ENCODE data around the gene MIR17HG. TPM values are rescaled to one million over a fixed set of nuclear protein-coding genes. Genes with fewer than 3 reads are reported as not detected.

Gene MIR17HG
- polyA plus RNA-seq, 3 donors = 0.05 to 1.3 (median 0.30) TPM

DNA sequence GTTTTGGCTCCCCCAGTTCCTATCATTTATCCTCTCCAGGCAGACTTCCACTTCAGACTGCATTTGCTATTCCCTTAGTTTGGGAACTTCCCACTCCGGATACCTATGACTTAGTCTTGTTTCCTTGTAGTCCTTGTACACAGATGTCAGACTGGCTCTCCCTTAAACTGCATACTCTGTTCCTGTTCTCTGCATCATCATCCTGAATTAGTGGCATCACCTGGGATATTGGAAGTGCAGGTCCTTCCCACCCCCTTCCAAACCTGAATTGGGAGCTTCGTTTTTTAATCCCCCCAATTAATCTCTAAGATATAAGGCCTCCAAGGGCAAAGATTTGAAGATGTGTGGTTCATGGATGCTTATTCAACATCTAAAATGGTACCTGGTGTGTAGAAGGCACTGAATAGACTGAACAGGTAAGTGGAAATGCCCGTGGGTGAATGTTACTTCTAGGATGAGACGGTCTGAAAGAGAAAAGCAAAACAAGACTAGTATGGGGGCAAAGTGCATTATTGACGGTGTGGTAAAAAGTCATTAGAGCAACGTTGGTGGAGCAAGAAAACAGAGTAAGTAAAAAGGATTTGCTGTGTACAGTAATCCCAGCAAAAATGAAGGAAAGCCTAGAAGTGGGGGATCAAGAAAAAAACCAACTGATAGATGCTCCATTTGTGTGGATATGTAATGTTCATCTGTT, 9.6 kb downstream of the MIR17HG start:
- intact Hi-C loops (cut with micrococcal nuclease) = no loop called here
- TF ChIP-seq, protein P1, sequence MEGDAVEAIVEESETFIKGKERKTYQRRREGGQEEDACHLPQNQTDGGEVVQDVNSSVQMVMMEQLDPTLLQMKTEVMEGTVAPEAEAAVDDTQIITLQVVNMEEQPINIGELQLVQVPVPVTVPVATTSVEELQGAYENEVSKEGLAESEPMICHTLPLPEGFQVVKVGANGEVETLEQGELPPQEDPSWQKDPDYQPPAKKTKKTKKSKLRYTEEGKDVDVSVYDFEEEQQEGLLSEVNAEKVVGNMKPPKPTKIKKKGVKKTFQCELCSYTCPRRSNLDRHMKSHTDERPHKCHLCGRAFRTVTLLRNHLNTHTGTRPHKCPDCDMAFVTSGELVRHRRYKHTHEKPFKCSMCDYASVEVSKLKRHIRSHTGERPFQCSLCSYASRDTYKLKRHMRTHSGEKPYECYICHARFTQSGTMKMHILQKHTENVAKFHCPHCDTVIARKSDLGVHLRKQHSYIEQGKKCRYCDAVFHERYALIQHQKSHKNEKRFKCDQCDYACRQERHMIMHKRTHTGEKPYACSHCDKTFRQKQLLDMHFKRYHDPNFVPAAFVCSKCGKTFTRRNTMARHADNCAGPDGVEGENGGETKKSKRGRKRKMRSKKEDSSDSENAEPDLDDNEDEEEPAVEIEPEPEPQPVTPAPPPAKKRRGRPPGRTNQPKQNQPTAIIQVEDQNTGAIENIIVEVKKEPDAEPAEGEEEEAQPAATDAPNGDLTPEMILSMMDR (IDR thresholded peaks at IDR 0.05) = no peak
- Mint-ChIP-seq H3K4me1 (peaks cover 3% of the 10 kb centered on the region), H3K36me3 (peaks cover 34 to 45% of the 10 kb centered on the region in 2 donors), H3K27ac (peak overlapping the region in 2 of 7 donors; percentile 9 to 16), H3K27me3 (ENCODE audit: low read depth in 3 of 3) (no peaks in the 10 kb centered on the region), H3K9me3 (no peaks in the 10 kb centered on the region), H3K4me3 (no peak overlapping the region)
- H3K4me2 ChIP-seq (replicated peaks; ENCODE audit: extremely low read depth, low read length, poor library complexity, severe bottlenecking) = no peak overlapping the region
- peaks cover 2% of the 10 kb centered on the region for H3K79me2 ChIP-seq (ENCODE audit: insufficient read depth, low read length)
- no peak overlapping the region for H3K9ac ChIP-seq (ENCODE audit: insufficient read depth, low read length, poor library complexity, severe bottlenecking)
- H4K20me1 ChIP-seq (ENCODE audit: insufficient read depth, low read length) = no peaks in the 10 kb centered on the region
- WGBS (ENCODE audit: insufficient coverage) = 77% methylated on average over 4 of the region's 6 CpGs
- no peak overlapping the region for H3K27ac ChIP-seq (ENCODE audit: low read depth in 1 of 2, low read length in 2 of 2)
- H3K27me3 ChIP-seq (ENCODE audit: control insufficient read depth in 2 of 2, insufficient read depth in 2 of 2, low read length in 2 of 2) = no peaks in the 10 kb centered on the region
- no peaks in the 10 kb centered on the region for H3K4me1 ChIP-seq (ENCODE audit: control insufficient read depth in 1 of 2, insufficient read depth in 2 of 2, low read length in 2 of 2)
- H3K4me3 ChIP-seq (replicated peaks in 1 of 3; ENCODE audit: low read depth in 2 of 3, low read length in 3 of 3) = no peak overlapping the region
- no peak overlapping the region for H2AFZ ChIP-seq (ENCODE audit: insufficient read depth, low read depth, low read length, poor library complexity, severe bottlenecking)
- DNase-seq = no peak
- H3K36me3 ChIP-seq (replicated peaks in 1 of 2; ENCODE audit: control insufficient read depth in 1 of 2, insufficient read depth in 2 of 2, low read length in 2 of 2) = peaks cover 23 to 37% of the 10 kb centered on the region in 2 donors
- H3K9me3 ChIP-seq (replicated peaks in 1 of 2; ENCODE audit: control insufficient read depth in 1 of 2, insufficient read depth in 1 of 2, low read length in 2 of 2) = no peaks in the 10 kb centered on the region

DNA sequence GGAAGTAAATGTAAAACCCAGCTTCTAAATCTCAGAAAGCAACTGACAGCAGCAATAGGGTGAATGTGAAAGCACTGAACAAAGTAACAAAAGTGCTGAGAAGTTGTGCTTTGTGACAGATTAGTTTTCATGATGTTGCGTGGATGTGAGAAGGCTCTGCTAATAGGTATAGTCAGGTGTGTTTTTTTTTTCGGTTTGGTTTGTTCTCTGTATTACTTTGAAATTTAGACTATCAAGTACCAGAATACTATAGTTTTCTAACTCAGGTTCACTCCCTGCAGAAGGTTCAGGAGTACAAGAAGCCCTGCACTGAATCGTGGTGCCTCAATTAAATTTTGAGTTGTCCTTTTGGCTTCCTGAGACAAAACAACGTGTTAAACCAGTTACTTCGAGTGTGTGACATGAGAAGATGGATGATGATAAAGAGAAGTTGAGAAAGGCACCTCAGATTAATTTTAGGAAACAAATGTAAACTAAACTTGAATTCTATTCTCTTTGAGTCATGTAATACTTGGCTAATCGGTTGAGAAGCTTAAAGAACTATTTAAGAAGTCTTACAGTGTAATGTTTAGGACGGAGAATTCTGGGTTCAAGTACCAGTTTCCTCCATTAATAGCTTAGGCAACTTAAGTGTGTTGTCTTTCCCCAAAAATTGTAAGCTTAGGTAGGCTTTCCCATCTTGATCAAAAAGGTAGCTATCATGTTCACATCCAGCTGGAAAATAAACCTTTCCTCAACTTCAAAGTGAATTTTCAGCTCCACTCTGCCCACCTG, 10.3 kb downstream of the MIR17HG start:
- H3K79me2 ChIP-seq (ENCODE audit: insufficient read depth, low read length) = no peaks in the 10 kb centered on the region
- intact Hi-C loops (cut with micrococcal nuclease) = no loop called here
- Mint-ChIP-seq H3K27ac (peak overlapping the region in 1 of 7 donors; percentile 24), H3K27me3 (ENCODE audit: low read depth in 3 of 3) (no peaks in the 10 kb centered on the region), H3K4me1 (peaks cover 2% of the 10 kb centered on the region), H3K4me3 (no peak overlapping the region), H3K36me3 (peaks cover 32 to 37% of the 10 kb centered on the region in 2 donors), H3K9me3 (no peaks in the 10 kb centered on the region)
- H3K4me3 ChIP-seq (replicated peaks in 1 of 3; ENCODE audit: low read depth in 2 of 3, low read length in 3 of 3) = no peak overlapping the region
- TF ChIP-seq, protein P1 (IDR thresholded peaks at IDR 0.05) = no peak
- H3K9ac ChIP-seq (ENCODE audit: insufficient read depth, low read length, poor library complexity, severe bottlenecking) = no peak overlapping the region
- no peak overlapping the region for H2AFZ ChIP-seq (ENCODE audit: insufficient read depth, low read depth, low read length, poor library complexity, severe bottlenecking)
- no peaks in the 10 kb centered on the region for H4K20me1 ChIP-seq (ENCODE audit: insufficient read depth, low read length)
- peaks cover 20 to 30% of the 10 kb centered on the region in 2 donors for H3K36me3 ChIP-seq (replicated peaks in 1 of 2; ENCODE audit: control insufficient read depth in 1 of 2, insufficient read depth in 2 of 2, low read length in 2 of 2)
- no peak for DNase-seq
- no CpG with 5 or more reads among the region's 7 CpGs for WGBS (ENCODE audit: insufficient coverage)
- no peaks in the 10 kb centered on the region for H3K9me3 ChIP-seq (replicated peaks in 1 of 2; ENCODE audit: control insufficient read depth in 1 of 2, insufficient read depth in 1 of 2, low read length in 2 of 2)
- H3K4me2 ChIP-seq (replicated peaks; ENCODE audit: extremely low read depth, low read length, poor library complexity, severe bottlenecking) = no peak overlapping the region
- H3K27me3 ChIP-seq (ENCODE audit: control insufficient read depth in 2 of 2, insufficient read depth in 2 of 2, low read length in 2 of 2) = no peaks in the 10 kb centered on the region
- H3K4me1 ChIP-seq (ENCODE audit: control insufficient read depth in 1 of 2, insufficient read depth in 2 of 2, low read length in 2 of 2) = no peaks in the 10 kb centered on the region
- no peak overlapping the region for H3K27ac ChIP-seq (ENCODE audit: low read depth in 1 of 2, low read length in 2 of 2)

All from CD14-positive monocyte (primary cell).